IPS DF 6.9 (cell line): Measurements from ENCODE around the gene CCRL2.

Experiments
- DNase-seq: peaks from one replicate; pipeline ENCODE4 v3.0.0-alpha.2; 2013; ENCODE audit warnings: low read depth, low spot score
- H3K27ac ChIP-seq: one replicate; pipeline ENCODE4 v1.5.1; 2013; ENCODE audit warnings: low read length, control low read depth
- H3K27me3 ChIP-seq: 2 replicates; pipeline ENCODE4 v1.6.1; 2013; ENCODE audit warnings: mild to moderate bottlenecking, low read length; ENCODE audit not compliant: control insufficient read depth, insufficient read depth
- H3K36me3 ChIP-seq: 2 replicates; pipeline ENCODE4 v1.6.1; 2013; ENCODE audit warnings: low read length; ENCODE audit not compliant: control insufficient read depth, insufficient read depth
- H3K4me1 ChIP-seq: 2 replicates; pipeline ENCODE4 v1.6.1; 2013; ENCODE audit warnings: low read length; ENCODE audit not compliant: control insufficient read depth, insufficient read depth
- H3K4me3 ChIP-seq: 2 replicates; pipeline ENCODE4 v1.5.1; 2013; ENCODE audit warnings: mild to moderate bottlenecking, low read length
- H3K9me3 ChIP-seq: 2 replicates; pipeline ENCODE4 v1.6.1; 2013; ENCODE audit warnings: low read length, inconsistent platforms; ENCODE audit not compliant: control insufficient read depth, insufficient read depth
- WGBS: extraction: QIAGEN DNeasy Blood & Tissue Kit; methylation state at CpG from one replicate; pipeline ENCODE4 v1.1.7; 2013; ENCODE audit warnings: mixed read lengths, missing lambda C conversion rate; ENCODE audit not compliant: insufficient read length, insufficient coverage; 5-methylcytosine and 5-hydroxymethylcytosine counted together

The CCRL2 gene

DNA sequence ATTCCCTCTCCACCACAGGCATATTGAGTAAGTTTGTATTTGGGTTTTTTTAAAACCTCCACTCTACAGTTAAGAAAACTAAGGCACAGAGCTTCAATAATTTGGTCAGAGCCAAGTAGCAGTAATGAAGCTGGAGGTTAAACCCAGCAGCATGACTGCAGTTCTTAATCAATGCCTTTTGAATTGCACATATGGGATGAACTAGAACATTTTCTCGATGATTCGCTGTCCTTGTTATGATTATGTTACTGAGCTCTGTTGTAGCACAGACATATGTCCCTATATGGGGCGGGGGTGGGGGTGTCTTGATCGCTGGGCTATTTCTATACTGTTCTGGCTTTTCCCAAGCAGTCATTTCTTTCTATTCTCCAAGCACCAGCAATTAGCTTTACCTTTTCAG is 37.9 kb upstream of the CCRL2 start:
- no peak overlapping the region for H3K4me3 ChIP-seq
- no CpG with 5 or more reads among the region's 4 CpGs for WGBS

DNA sequence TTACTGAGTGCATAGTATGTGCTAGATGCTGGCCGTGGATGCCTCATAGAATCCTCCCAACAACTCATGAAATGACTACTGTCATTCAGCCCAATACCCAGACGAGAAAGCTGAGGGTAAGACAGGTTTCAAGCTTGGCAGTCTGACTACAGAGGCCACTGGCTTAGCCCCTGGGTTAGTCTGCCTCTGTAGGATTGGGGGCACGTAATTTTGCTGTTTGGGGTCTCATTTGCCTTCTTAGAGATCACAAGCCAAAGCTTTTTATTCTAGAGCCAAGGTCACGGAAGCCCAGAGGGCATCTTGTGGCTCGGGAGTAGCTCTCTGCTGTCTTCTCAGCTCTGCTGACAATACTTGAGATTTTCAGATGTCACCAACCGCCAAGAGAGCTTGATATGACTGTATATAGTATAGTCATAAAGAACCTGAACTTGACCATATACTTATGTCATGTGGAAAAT is 37.4 kb upstream of the CCRL2 start:
- Histone ChIP-seq H3K27ac (no peak overlapping the region), H3K4me1 (no peaks in the 10 kb centered on the region), H3K4me3 (no peak overlapping the region), H3K9me3 (no peaks in the 10 kb centered on the region), H3K27me3 (no peaks in the 10 kb centered on the region), H3K36me3 (no peaks in the 10 kb centered on the region)
- no CpG with 5 or more reads among the region's 6 CpGs for WGBS
- DNase-seq: no peak

More for the DNA sequence above, 37.9 kb upstream of the CCRL2 start:
- Histone ChIP-seq H3K4me1 (no peaks in the 10 kb centered on the region), H3K9me3 (no peaks in the 10 kb centered on the region), H3K27ac (no peak overlapping the region), H3K27me3 (no peaks in the 10 kb centered on the region), H3K36me3 (no peaks in the 10 kb centered on the region)
- no peak for DNase-seq

DNA sequence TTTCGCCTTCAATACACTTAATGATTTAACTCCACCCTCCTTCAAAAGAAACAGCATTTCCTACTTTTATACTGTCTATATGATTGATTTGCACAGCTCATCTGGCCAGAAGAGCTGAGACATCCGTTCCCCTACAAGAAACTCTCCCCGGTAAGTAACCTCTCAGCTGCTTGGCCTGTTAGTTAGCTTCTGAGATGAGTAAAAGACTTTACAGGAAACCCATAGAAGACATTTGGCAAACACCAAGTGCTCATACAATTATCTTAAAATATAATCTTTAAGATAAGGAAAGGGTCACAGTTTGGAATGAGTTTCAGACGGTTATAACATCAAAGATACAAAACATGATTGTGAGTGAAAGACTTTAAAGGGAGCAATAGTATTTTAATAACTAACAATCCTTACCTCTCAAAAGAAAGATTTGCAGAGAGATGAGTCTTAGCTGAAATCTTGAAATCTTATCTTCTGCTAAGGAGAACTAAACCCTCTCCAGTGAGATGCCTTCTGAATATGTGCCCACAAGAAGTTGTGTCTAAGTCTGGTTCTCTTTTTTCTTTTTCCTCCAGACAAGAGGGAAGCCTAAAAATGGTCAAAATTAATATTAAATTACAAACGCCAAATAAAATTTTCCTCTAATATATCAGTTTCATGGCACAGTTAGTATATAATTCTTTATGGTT is 36.1 kb upstream of the CCRL2 start, which contains the start of gene CCR5:
Gene CCR5, plus strand, starts transcription at position 108 of the 680 bp plus-strand sequence. CDS start 1,957 bp downstream, outside the sequence.
- Histone ChIP-seq H3K9me3 (no peaks in the 10 kb centered on the region), H3K27me3 (no peaks in the 10 kb centered on the region), H3K36me3 (no peaks in the 10 kb centered on the region), H3K4me3 (no peak within 1 kb of the TSS), H3K4me1 (no peaks in the 10 kb centered on the region), H3K27ac (no peak within 1 kb of the TSS)
- no CpG with 5 or more reads among the region's 5 CpGs for WGBS
- DNase-seq: no peak

DNA sequence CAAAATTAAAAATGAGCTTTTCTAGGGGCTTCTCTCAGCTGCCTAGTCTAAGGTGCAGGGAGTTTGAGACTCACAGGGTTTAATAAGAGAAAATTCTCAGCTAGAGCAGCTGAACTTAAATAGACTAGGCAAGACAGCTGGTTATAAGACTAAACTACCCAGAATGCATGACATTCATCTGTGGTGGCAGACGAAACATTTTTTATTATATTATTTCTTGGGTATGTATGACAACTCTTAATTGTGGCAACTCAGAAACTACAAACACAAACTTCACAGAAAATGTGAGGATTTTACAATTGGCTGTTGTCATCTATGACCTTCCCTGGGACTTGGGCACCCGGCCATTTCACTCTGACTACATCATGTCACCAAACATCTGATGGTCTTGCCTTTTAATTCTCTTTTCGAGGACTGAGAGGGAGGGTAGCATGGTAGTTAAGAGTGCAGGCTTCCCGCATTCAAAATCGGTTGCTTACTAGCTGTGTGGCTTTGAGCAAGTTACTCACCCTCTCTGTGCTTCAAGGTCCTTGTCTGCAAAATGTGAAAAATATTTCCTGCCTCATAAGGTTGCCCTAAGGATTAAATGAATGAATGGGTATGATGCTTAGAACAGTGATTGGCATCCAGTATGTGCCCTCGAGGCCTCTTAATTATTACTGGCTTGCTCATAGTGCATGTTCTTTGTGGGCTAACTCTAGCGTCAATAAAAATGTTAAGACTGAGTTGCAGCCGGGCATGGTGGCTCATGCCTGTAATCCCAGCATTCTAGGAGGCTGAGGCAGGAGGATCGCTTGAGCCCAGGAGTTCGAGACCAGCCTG is 35.3 kb upstream of the CCRL2 start:
- no peaks in the 10 kb centered on the region for H3K27me3 ChIP-seq
- H3K4me1 ChIP-seq: no peaks in the 10 kb centered on the region
- no peaks in the 10 kb centered on the region for H3K36me3 ChIP-seq
- DNase-seq: no peak
- WGBS: no CpG with 5 or more reads among the region's 10 CpGs
- no peak overlapping the region for H3K4me3 ChIP-seq
- no peaks in the 10 kb centered on the region for H3K9me3 ChIP-seq
- no peak overlapping the region for H3K27ac ChIP-seq

DNA sequence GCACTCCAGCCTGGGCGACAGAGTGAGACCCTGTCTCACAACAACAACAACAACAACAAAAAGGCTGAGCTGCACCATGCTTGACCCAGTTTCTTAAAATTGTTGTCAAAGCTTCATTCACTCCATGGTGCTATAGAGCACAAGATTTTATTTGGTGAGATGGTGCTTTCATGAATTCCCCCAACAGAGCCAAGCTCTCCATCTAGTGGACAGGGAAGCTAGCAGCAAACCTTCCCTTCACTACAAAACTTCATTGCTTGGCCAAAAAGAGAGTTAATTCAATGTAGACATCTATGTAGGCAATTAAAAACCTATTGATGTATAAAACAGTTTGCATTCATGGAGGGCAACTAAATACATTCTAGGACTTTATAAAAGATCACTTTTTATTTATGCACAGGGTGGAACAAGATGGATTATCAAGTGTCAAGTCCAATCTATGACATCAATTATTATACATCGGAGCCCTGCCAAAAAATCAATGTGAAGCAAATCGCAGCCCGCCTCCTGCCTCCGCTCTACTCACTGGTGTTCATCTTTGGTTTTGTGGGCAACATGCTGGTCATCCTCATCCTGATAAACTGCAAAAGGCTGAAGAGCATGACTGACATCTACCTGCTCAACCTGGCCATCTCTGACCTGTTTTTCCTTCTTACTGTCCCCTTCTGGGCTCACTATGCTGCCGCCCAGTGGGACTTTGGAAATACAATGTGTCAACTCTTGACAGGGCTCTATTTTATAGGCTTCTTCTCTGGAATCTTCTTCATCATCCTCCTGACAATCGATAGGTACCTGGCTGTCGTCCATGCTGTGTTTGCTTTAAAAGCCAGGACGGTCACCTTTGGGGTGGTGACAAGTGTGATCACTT is 34.3 kb upstream of the CCRL2 start:
- Histone ChIP-seq H3K27me3 (no peaks in the 10 kb centered on the region), H3K9me3 (no peaks in the 10 kb centered on the region), H3K36me3 (no peaks in the 10 kb centered on the region), H3K4me1 (no peaks in the 10 kb centered on the region), H3K27ac (no peak overlapping the region), H3K4me3 (no peak overlapping the region)
- no CpG with 5 or more reads among the region's 9 CpGs for WGBS
- no peak for DNase-seq

GRCh38 chr3:46374755-46375154 is 32.3 kb upstream of the CCRL2 start:
- 100% methylated on average over 3 of the region's 3 CpGs for WGBS
- H3K27ac ChIP-seq: no peak overlapping the region
- no peak for DNase-seq
- H3K4me1 ChIP-seq: no peaks in the 10 kb centered on the region
- no peaks in the 10 kb centered on the region for H3K27me3 ChIP-seq
- no peaks in the 10 kb centered on the region for H3K9me3 ChIP-seq
- no peak overlapping the region for H3K4me3 ChIP-seq
- no peaks in the 10 kb centered on the region for H3K36me3 ChIP-seq

GRCh38 chr3:46375218-46375617 is 31.8 kb upstream of the CCRL2 start:
- Histone ChIP-seq H3K27me3 (no peaks in the 10 kb centered on the region), H3K27ac (no peak overlapping the region), H3K36me3 (no peaks in the 10 kb centered on the region), H3K4me1 (no peaks in the 10 kb centered on the region), H3K9me3 (no peaks in the 10 kb centered on the region), H3K4me3 (no peak overlapping the region)
- DNase-seq: no peak
- no CpG with 5 or more reads among the region's 2 CpGs for WGBS

DNA sequence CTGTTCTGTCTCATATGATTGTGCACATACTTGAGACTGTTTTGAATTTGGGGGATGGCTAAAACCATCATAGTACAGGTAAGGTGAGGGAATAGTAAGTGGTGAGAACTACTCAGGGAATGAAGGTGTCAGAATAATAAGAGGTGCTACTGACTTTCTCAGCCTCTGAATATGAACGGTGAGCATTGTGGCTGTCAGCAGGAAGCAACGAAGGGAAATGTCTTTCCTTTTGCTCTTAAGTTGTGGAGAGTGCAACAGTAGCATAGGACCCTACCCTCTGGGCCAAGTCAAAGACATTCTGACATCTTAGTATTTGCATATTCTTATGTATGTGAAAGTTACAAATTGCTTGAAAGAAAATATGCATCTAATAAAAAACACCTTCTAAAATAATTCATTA is 31.2 kb upstream of the CCRL2 start:
- no peak for DNase-seq
- no peaks in the 10 kb centered on the region for H3K27me3 ChIP-seq
- no peaks in the 10 kb centered on the region for H3K9me3 ChIP-seq
- H3K4me3 ChIP-seq: no peak overlapping the region
- no peaks in the 10 kb centered on the region for H3K36me3 ChIP-seq
- no CpG with 5 or more reads among the region's 2 CpGs for WGBS
- no peak overlapping the region for H3K27ac ChIP-seq
- H3K4me1 ChIP-seq: no peaks in the 10 kb centered on the region

- Histone ChIP-seq H3K36me3 (no peaks in the 10 kb centered on the region), H3K27me3 (no peaks in the 10 kb centered on the region), H3K4me1 (no peaks in the 10 kb centered on the region), H3K27ac (no peak overlapping the region), H3K9me3 (no peaks in the 10 kb centered on the region), H3K4me3 (no peak overlapping the region)
- DNase-seq: peak; percentile 54
- WGBS: no CpG with 5 or more reads among the region's 8 CpGs
These were observed 28.6 kb upstream of the CCRL2 start for GRCh38 chr3:46378426-46378942.
